GM23248 (cell line): ENCODE data around the gene CPTP. TPM values are rescaled to one million over a fixed set of nuclear protein-coding genes. Genes with fewer than 3 reads are reported as not detected.
A peak's percentile ranks its signal among the peaks of the same experiment; 100 is the strongest.

Source experiments
- DNase-seq: peaks from one replicate; pipeline ENCODE4 v3.0.0-alpha.2; 2015
- H2AFZ ChIP-seq: fragments of 200-600 bp; sonication (generic); 2 replicates; pipeline ENCODE4 v1.6.1; 2016; ENCODE audit warnings: antibody characterized with exemption
- H3F3A ChIP-seq: fragments of 200-600 bp; sonication (generic); 2 replicates; pipeline ENCODE4 v1.6.1; 2016; ENCODE audit warnings: mild to moderate bottlenecking, antibody characterized with exemption, mixed run types; ENCODE audit not compliant: insufficient read depth
- H3K27ac ChIP-seq: fragments of 200-600 bp; sonication (generic); 2 replicates; pipeline ENCODE4 v1.5.1; 2016; ENCODE audit warnings: mild to moderate bottlenecking
- H3K27me3 ChIP-seq: fragments of 200-600 bp; sonication (generic); replicated peaks from 2 replicates; pipeline ENCODE4 v1.6.1; 2016; ENCODE audit warnings: mild to moderate bottlenecking; ENCODE audit not compliant: insufficient read depth
- H3K36me3 ChIP-seq: fragments of 200-600 bp; sonication (generic); 2 replicates; pipeline ENCODE4 v1.6.1; 2016; ENCODE audit warnings: low read depth, mild to moderate bottlenecking
- H3K4me1 ChIP-seq: fragments of 200-600 bp; sonication (generic); 2 replicates; pipeline ENCODE4 v1.6.1; 2016; ENCODE audit warnings: mild to moderate bottlenecking; ENCODE audit not compliant: insufficient read depth
- H3K4me2 ChIP-seq: fragments of 200-600 bp; sonication (generic); one replicate; pipeline ENCODE4 v1.6.1; 2016; ENCODE audit warnings: mild to moderate bottlenecking; ENCODE audit not compliant: unreplicated experiment
- H3K4me3 ChIP-seq: fragments of 200-600 bp; sonication (generic); 2 replicates; pipeline ENCODE4 v1.5.1; 2016; ENCODE audit warnings: mild to moderate bottlenecking
- H3K79me2 ChIP-seq: fragments of 200-600 bp; sonication (generic); 2 replicates; pipeline ENCODE4 v1.6.1; 2016; ENCODE audit warnings: mild to moderate bottlenecking; ENCODE audit not compliant: insufficient read depth
- H3K9ac ChIP-seq: fragments of 200-600 bp; sonication (generic); 2 replicates; pipeline ENCODE4 v1.6.1; 2016; ENCODE audit warnings: mild to moderate bottlenecking
- H3K9me2 ChIP-seq: fragments of 200-600 bp; sonication (generic); 2 replicates; pipeline ENCODE4 v1.6.1; 2016; ENCODE audit warnings: mixed run types, mild to moderate bottlenecking, moderate library complexity; ENCODE audit not compliant: insufficient read depth
- H3K9me3 ChIP-seq: fragments of 200-600 bp; sonication (generic); one replicate; pipeline ENCODE4 v1.6.1; 2017; ENCODE audit warnings: low read depth
- H4K20me1 ChIP-seq: fragments of 200-600 bp; sonication (generic); 2 replicates; pipeline ENCODE4 v1.6.0; 2016; ENCODE audit not compliant: insufficient read depth
- EZH2 ChIP-seq: fragments of 200-600 bp; sonication (generic); IDR thresholded peaks from 2 replicates; pipeline ENCODE4 v1.6.1; 2018; ENCODE audit warnings: antibody characterized with exemption, mild to moderate bottlenecking; ENCODE audit not compliant: insufficient read depth, poor library complexity, severe bottlenecking
- EZH2phosphoT487 ChIP-seq: fragments of 200-600 bp; sonication (generic); IDR thresholded peaks from 2 replicates; pipeline ENCODE4 v1.6.1; 2018; ENCODE audit warnings: antibody characterized with exemption, moderate library complexity, mild to moderate bottlenecking, low read depth; ENCODE audit not compliant: insufficient read depth
- WGBS, 2 experiments: methylation state at CpG; one replicate each; pipeline ENCODE4 v1.1.6; 2015 to 2017; ENCODE audit warnings: low lambda C conversion rate in 2 of 2, low coverage in 1 of 2; ENCODE audit errors: missing lambda C conversion rate in 2 of 2; 5-methylcytosine and 5-hydroxymethylcytosine counted together
- in situ Hi-C: fragments of 300-500 bp; cut with MboI; formaldehyde crosslinking; loops from 2 replicates; pipeline ENCODE4 v1.15.0; 2020
- polyA plus RNA-seq: library from polyadenylated mRNA; unstranded; fragments of >200 nt; fragmentation: Nextera tagmentation; extraction: Ambion mirVana; gene quantifications from 2 replicates; pipeline ENCODE4 v1.2.1, GENCODE V29; 2016
- total RNA-seq: library from RNA; depleted of rRNA; stranded (reverse); fragments of >200 nt; shearing (Covaris generic); gene quantifications from 2 replicates; pipeline ENCODE4 v1.2.3, GENCODE V29; 2014

The CPTP gene
- total and polyA plus RNA-seq, 2 experiments from 2014 or later, result 28.0 to 30.5 TPM

- Histone ChIP-seq H3K4me2 (no peak overlapping the region), H3K27ac (no peak overlapping the region), H3K79me2 (peaks cover 24% of the 10 kb centered on the region), H3K27me3 (no peaks in the 10 kb centered on the region), H4K20me1 (no peaks in the 10 kb centered on the region), H3K4me1 (peaks cover 22% of the 10 kb centered on the region), H3F3A (no peaks in the 10 kb centered on the region), H3K4me3 (no peak overlapping the region), H3K9me2 (no peaks in the 10 kb centered on the region), H3K9me3 (no peaks in the 10 kb centered on the region), H3K9ac (no peak overlapping the region), H2AFZ (no peak overlapping the region), H3K36me3 (no peaks in the 10 kb centered on the region)
- DNase-seq, result no peak
- in situ Hi-C loops, result no loop called here
- TF ChIP-seq EZH2phosphoT487 (no peak), EZH2 (no peak)
- 84 to 86% methylated on average over 58 of the region's 58 CpGs for WGBS, 2 experiments
These were observed 5.0 kb downstream of the CPTP start for GRCh38 chr1:1329304-1330210.

- H3K79me2 ChIP-seq, result peaks cover 16% of the 10 kb centered on the region
- no peaks in the 10 kb centered on the region for H3K27me3 ChIP-seq
- H3K4me3 ChIP-seq, result no peak overlapping the region
- H3K36me3 ChIP-seq, result no peaks in the 10 kb centered on the region
- no peaks in the 10 kb centered on the region for H3F3A ChIP-seq
- no peaks in the 10 kb centered on the region for H4K20me1 ChIP-seq
- peak overlapping the region; percentile 39 for H3K27ac ChIP-seq
- 40 to 44% methylated on average over 15 of the region's 15 CpGs for WGBS, 2 experiments
- no peaks in the 10 kb centered on the region for H3K9me3 ChIP-seq
- H3K4me2 ChIP-seq, result peak overlapping the region; percentile 28
- no peaks in the 10 kb centered on the region for H3K9me2 ChIP-seq
- no peak for TF ChIP-seq EZH2phosphoT487
- no peak overlapping the region for H2AFZ ChIP-seq
- H3K9ac ChIP-seq, result peak overlapping the region; percentile 47; the same call in 1 of the 2 replicates
- peaks cover 19% of the 10 kb centered on the region for H3K4me1 ChIP-seq
- in situ Hi-C loops, result no loop called here
- peak; percentile 68 for DNase-seq
These were observed 5.9 kb downstream of the CPTP start for GRCh38 chr1:1330366-1331067.

- Histone ChIP-seq H3K27ac (peak within 1 kb of the TSS; percentile 39), H3F3A (no peaks in the 10 kb centered on the region), H3K4me1 (peaks cover 12% of the 10 kb centered on the region), H2AFZ (no peak within 1 kb of the TSS), H3K9ac (peak within 1 kb of the TSS; percentile 47; the same call in 1 of the 2 replicates), H3K36me3 (no peaks in the 10 kb centered on the region), H4K20me1 (no peaks in the 10 kb centered on the region), H3K79me2 (peaks cover 8% of the 10 kb centered on the region), H3K9me2 (no peaks in the 10 kb centered on the region), H3K4me2 (peak within 1 kb of the TSS; percentile 28), H3K9me3 (no peaks in the 10 kb centered on the region), H3K27me3 (no peaks in the 10 kb centered on the region), H3K4me3 (no peak within 1 kb of the TSS)
- peak; percentile 73 for DNase-seq
- in situ Hi-C loops, result no loop called here
- TF ChIP-seq EZH2 (no peak), EZH2phosphoT487 (no peak)
- WGBS, 2 experiments, result 57 to 63% methylated on average over 38 to 40 of the region's 41 CpGs
These were observed 6.7 kb downstream of the CPTP start, which contains the start of gene TAS1R3 for GRCh38 chr1:1331068-1331965. TSS of gene TAS1R3 (plus strand) at chr1:1331280. CDS start at chr1:1331346, 66 bp downstream.
